HG03342 (cell line): ENCODE results near the gene SLC35F3.
A peak's percentile ranks its signal among the peaks of the same experiment; 100 is the strongest.
"Not testable (repeated sequence)": the region's sequence is repeated elsewhere in the genome, so short reads cannot be mapped to it uniquely, and the experiment has no call there.

ENCODE experiments used
- ATAC-seq: cut with Tn5 transposase; IDR thresholded peaks from one replicate; pipeline ENCODE4 v1.9.1; 2021; ENCODE audit warnings: mild to moderate bottlenecking, moderate library complexity; ENCODE audit not compliant: unreplicated experiment

The SLC35F3 gene

DNA sequence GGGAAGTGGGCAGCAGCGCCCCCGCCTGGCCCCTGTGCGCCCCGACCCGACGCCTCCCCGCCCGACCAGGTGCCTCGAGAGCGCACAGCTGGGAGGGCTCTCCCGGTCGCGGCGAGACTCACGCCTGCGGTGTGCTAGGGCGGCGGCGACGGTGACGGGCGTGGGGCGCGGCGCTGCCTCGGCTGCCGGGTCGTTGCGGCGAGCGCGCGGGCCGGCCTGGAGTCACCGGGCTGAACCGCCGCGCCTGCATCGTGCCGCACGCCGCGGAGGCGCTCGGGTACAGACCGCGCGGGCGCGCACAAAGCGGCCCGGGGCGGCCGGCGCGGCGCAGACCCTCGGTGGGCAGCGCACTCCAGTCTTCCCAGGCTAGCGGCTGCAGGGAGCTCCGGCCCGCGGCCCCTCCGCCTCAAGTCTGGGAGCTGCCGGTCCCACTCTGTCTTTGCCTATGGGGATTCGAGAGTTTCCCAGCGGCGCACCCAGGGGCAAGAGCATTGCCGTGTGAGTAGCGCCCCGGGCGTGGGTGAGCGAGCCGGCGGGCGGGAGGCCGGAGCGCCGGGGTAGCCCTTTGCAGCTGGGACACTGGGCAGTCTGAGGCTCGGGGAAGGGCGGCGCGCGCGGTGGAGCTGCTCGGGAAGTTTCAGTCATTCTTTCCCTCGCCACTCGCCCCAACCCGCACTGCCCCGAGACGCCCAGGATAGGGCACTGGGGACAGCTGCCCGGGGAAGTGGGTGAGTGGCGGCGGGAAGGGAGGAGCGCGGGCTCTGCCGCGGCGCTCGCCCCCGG lies at the start of gene SLC35F3:
TSS of gene SLC35F3 (plus strand) at position 44 of the 783 bp plus-strand sequence.
- ATAC-seq = no peak

DNA sequence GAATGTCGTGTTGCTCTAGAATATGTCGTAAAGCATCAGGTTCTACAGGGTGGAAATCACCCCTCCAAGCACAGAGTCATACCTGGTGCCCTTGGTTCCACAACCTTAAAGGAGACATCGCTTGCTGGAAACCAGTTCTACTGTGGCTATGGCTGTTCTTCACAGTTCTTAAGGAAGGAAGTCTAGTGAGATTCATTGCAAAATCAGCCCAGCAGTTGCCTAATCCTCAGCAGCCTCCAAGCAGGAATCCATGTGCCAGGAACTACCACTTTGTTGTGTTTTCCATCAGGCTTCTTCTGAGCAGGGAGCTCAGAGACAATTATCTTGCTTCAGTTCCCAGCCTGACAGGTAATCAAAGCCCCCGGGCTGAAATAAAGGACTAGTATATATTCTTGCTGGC lies 45.0 kb upstream of the SLC35F3 start:
- ATAC-seq = no peak

DNA sequence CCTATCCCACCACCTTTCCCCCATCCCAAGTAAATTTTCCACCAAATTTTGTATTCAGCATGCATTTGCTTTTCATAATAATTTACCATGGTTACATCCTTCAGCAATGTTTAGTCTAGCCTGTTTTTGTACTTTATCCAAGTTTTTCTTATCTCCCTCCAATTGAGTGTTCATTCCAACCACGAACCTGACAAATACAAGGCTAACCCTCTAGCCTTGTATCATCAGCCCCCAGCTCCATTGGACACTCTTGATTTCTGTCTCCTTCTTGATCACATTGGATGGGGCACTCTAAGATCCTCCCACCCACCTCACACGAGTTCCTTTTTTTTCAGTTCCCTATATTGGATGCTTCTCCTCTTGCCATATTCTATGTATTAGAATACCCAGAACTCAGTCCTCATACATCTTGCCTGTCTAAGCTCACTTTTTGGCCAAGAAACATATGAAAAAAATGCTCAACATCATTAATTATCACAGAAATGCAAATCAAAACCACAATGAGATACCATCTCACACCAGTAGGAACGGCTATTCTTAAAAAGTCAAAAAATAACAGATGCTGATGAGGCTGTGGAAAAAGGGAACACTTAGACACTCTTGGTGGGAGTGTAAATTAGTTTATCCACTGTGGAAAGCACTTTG lies 40.5 kb upstream of the SLC35F3 start:
- ATAC-seq = no peak

DNA sequence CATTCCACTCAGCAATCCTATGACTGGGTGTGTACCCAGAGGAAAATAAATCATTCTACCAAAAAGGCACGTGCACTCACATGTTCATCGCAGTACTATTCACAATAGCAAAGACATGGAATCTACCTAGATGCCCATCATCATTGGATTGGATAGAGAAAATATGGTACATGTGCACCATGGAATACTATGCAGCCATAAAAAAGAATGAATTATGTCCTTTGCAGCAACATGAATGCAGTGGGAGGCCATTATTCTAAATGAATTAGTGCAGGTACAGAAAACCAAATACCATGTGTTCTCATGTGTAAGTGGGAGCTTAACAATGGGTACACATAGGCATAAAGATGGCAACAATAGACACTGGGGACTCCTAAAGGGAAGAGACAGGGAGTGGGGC lies 39.9 kb upstream of the SLC35F3 start:
- ATAC-seq = no peak

DNA sequence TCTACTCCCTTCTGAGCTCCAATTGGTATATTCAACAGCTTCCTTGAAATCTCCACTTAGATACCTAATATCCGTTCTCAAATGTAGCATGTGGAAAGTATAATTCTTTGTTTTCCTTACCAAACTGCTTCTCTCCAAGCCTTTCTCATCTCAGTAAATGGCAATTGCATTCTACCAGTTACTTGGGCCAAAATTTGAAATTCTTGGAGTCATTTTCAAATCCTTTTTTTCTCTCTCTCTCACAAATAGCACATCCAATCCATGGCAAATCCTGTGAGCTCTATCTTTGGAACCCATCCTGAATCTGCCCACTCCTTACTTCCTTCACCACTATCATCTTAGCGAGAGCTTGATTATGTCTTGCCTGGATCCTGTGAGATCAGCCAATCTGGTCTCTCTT lies 39.3 kb upstream of the SLC35F3 start:
- ATAC-seq = no peak

DNA sequence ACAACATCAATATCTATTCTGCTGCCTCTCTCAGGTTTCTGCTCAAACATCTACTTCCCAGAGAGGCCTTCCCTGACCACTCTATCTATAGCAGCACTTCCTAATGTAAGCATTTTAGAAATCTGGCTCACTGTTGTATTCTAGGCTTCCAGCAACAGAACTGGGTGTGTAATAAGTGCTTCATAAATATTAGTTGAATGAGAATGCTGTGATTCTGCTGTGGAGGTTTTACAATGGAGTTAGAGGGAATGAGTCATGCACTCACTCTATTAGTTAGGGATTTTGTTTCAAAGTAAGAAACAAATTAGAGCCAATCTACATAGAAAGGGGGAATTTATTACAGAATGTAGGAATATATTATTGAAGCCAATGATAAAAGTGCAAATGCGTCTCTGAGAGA lies 38.6 kb upstream of the SLC35F3 start:
- no peak for ATAC-seq

DNA sequence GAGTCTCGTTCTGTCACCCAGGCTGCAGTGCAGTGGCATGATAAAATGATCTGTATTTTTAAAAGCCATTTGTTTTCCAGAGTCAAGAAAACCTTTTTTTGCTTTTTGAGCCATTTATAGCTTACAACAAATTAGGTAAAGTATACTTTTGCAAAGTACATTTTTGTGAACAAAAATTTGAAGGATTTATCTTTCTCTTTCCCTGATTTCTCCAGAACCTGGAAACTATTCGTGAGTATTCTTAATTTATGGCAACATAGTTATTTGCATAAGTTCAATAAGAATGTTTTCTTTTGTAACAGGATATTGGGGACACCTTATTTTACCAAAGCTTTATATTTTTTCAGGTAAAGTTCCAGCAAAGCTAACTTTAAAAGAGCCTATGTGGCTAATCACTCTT lies 37.4 kb upstream of the SLC35F3 start:
- no peak for ATAC-seq

DNA sequence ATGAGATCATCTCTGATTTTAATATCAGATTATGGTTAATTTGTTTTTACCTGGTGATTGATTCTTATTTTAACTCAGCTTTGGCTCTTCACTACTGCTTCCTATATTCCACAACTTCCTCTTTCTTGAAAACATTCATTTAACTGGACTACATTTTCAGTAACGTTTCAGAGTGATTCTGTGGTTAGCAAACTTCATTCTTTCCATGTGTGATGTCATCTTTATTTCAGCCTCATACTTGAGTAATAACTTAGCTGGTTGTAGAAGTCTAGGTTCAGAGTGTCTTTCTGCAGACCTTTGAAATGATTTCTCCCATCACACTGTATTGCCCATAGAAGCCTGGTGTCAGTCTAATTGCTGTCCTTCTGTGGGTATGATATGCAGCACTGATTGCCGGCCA lies 36.0 kb upstream of the SLC35F3 start:
- no peak for ATAC-seq

DNA sequence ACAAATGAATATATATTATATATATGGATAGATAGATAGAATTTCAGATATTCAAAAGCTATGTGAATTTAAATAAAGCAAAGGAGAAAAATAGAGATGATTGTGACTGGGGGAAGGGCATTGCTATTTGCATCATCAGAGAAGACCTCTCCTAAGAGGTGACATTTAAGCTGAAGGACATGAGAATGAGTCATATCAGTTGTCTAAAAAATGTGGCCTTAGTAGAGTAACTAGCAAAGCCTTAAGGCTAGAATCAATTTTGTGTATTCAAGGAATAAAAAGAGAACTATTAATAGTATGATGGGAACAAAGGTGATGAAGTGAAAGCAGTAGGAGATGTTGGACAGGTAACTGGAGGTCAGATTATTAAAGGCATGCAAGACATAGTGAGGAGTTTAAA lies 34.8 kb upstream of the SLC35F3 start:
- no peak for ATAC-seq

DNA sequence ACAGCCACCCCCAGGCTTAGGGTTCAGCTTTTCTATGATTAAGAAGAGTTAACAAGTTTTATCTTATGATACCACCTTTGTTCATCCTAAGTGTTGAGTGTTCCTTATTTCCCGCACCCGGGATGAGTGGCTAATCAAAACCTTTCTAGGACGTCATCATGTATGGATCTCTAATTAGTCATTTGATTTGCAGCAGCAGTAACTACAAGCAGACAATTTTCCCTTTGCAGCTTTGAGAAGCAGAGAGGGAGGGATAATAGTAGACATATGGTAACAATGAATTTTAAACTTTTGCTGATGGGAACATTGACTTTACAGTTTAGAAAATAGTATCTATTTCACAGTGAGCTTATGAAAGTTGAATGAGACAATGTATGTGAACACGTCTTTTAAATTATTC lies 30.8 kb upstream of the SLC35F3 start:
- no peak for ATAC-seq

DNA sequence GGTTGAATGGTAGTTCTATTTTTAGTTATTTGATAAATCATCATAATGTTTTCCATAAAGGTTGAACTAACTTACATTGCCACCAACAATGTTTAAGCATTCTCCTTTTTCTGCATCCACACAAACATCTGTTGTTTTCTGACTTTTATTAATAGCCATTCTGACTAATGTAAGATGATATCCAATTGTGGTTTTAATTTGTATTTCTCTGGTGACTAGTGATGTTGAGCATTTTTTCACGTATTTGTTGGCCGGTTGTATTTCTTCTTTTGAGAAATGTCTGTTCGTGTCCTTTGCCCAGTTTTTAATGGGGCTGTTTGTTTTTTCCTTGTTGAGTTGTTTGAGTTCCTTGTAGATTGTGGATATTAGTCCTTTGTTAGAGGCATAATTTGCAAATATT lies 24.6 kb upstream of the SLC35F3 start:
- ATAC-seq = no peak

DNA sequence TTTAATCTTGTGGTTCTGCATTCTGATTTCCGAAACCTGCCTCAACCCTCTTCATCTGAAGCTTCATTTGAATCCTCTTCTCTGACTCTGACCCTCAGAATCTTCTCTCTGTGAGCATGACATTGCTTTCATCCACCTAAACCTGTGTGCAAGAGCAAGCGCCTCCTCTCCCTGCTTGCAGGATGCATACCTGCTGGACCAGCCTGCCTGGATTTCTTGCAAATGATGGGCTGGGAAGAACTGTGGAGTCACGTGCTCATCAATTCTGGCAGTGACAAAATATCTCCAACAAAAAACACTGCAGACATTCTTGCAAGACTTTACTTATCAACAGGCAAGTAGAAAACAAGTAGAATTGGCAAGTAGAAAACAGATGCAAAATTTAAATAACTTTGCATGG lies 20.8 kb upstream of the SLC35F3 start:
- ATAC-seq = no peak

DNA sequence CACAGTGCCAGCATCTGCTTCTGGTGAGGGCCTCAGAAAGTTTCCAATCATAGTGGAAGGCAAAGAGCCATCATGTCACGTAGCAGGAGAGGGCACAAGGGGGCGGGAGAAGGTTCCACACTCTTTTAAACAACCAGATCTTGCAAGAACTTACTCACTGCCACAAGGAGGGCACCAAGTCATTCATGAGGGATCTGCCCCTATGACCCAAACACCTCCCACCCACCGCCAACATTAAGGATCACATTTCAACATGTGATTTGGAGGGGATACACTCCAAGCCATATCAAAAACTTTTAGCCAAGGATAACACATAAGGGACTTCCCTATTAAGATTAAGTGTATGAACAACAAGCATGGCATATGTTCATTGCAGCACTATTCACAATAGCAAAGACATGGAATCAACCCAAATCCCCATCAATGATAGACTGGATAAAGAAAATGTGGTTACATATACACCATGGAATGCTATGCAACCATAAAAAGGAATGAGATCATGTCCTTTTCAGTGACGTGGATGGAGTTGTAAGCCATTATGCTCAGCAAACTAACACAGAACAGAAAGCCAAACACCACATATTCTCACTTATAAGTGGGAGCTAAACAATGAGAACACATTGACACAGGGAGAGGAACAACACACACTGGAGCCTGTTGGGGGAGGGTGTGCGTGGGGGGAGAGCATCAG lies 19.9 kb upstream of the SLC35F3 start:
- ATAC-seq = no peak

DNA sequence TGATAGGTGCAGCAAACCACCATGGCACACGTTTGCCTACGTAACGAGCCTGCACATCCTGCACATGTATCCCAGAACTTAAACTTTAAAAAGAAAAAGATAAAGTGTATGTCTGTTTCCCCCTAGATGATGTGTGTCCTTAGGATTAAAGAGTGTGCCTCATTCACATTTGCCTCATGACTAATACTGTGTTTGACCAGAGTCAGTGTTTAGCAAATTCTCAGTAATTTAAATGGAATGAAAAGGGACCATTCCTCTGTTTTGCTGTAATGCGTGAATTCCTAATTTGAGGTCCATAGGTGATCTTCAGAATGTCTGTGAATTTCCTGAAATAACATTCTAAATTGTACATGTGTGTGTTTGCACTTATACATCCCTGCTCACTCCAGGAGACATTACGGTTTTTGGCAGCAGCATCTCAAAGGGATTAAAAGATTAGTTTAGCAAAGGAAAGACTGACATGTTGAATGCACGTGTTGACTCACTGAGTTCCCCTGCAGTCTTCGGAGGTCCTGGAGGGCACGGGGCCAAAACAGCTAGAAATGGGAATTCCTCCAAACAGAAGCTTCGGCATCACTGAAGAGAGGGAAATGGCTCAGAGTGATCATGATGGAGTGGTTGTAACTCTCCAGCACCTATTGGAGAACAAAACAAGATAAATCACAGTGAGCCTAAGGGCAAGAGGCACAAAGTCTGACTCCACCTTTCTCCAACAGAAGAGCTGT lies 19.1 kb upstream of the SLC35F3 start:
- no peak for ATAC-seq

DNA sequence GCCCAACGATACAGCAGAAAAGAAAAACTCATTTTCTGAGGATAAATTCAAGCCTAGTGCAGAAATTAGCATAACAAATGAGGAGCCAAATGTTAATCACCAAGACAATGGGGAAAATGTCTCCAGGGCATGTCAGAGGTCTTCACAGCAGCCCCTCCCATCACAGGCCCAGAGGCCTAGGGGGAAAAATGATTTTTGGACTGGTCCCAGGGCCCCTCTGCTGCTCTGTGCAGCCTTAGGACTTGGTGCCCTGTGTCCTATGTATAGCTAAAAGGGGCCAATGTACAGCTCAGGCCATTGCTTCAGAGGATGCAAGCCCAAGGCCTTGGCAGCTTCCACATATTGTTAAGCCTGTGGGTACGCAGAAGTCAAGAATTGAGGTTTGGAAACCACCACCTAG lies 13.3 kb upstream of the SLC35F3 start:
- ATAC-seq = not testable (repeated sequence)

DNA sequence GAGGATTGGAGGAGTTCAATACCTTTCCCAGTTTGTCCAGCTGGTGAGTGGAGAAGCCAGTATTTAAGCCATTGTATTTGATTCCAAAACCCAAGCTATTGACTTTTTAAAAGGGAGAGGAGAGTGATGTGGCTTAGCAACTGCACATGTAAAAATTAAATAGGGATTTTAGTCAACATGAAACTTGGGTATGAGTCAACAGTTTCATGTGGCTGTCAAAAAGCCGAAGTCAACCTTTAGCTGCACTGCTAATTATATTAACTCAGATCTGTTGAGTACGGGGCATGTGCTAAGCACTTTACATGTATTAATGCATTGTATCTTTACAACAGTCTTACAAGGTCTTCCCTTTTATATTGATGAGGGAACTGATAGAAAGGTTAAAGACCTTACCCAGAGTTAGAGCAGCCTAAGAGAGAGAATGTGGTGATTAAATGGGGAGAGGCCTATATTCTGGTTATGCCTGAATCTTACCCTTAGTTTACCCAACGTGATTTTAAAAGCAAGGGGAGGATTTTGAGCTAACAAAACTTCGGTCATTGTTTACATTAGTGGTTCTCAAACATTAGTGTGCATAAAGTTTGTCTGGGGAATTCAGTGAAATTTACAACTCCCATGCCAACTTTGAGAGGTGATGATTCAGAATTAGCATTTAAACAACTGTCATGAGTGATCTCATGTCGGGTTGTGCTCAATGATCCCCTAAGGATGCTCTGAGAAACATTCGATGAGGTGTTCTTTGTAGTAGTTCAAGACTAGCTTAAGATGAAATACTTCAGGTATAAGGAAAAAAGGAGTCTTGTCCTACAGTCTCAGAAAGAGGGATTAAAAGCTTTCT lies 6.9 kb upstream of the SLC35F3 start:
- peak; percentile 96 for ATAC-seq

DNA sequence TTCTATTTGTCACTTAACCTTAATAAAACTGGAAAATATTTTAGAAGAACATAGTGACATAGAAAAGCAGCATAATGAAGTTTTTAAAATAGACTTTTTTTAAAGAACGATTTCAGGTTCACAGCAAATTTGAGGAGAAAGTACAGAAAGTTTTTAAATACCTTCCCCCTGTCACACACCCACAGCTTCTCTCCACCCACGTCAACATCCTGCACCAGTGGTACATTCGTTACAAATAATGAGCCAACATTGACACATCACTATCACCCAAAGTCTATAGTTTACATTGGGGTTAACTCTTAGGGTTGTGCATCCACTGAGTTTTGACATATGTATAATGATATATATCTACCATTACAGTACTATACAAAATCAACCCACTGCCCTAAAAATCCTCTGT lies 3.0 kb upstream of the SLC35F3 start:
- no peak for ATAC-seq

DNA sequence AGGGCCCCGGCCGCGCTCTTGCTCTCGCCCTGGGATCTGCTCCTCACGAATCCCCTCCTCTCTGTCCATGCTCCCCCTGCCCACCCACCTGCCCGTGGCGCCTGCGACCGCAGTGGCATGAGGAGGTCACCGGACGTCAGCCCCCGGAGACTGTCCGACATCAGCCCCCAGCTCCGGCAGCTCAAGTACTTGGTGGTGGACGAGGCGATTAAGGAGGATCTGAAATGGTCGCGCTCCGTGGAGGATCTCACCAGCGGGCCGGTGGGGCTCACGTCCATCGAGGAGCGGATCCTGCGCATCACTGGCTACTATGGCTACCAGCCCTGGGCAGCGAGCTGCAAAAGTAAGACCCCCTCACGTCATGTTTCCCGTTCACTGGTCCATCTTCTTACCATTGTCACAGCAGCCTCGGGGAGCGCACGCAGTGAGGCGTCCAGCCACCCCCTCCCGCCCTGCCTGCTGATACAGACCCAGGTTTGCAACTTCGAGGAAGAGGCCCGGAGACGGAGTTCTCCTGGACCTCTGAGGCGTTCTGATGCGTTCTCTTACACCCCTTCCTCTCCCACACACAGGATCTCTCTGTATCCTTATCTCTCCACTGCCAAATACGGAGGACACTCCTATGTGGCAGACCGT lies 1.1 kb downstream of the SLC35F3 start:
- ATAC-seq = no peak

DNA sequence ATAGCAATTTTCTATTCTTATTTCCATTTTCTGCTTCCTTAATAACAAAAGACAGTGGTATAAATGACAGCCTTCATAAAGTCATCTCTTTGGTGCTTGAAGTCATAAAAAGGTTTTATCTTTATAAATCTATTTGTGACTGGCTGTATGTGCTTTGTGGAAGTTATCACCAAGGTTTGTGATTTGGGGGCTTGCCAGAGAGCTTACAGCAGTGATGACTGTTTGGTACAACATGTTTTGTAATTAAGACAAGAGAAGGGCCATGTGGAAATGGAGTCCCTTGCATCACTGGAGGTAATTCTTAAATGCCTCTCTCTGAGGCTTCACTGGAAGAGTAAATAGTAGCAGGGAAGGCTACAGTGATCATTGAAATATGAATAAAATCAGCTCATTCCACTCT lies 2.7 kb downstream of the SLC35F3 start:
- no peak for ATAC-seq

DNA sequence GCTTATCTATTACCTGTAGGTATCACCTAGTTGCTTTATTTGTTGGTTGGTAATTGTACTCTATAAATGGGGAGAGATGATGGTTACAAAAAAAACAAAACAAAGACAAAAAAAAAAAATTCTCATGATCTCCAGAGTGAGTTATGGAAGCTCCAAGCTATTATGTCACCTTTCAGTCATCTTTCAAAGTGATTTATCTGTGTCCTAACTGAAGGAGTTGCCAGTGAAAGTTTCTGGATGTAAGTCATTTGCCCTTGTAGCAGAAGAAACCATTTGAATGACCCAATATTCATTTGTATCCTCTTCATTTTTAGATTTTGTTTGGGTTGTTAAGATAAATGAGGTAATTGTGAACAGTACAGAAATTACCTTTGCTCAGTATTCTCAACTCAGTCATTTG lies 3.6 kb downstream of the SLC35F3 start:
- no peak for ATAC-seq
